ENCODE data around the gene NCBP1.

- no peak for TF ChIP-seq HMG20B (CRISPR knock-in tag; IDR thresholded peaks at IDR 0.05)
- no peak for TF ChIP-seq CTCF (IDR thresholded peaks at IDR 0.05 in 2 of 3, conservative IDR thresholded peaks at IDR 0.05 in 1 of 3; ENCODE audit: insufficient read depth in 2 of 3, low read depth in 1 of 3, low read length in 3 of 3)
- no peak for TF ChIP-seq CEBPZ (IDR thresholded peaks at IDR 0.05; ENCODE audit: borderline replicate concordance, low read depth, low read length)
- TF ChIP-seq ZNF140 (CRISPR knock-in tag; IDR thresholded peaks at IDR 0.05) = no peak
- TF ChIP-seq NR2C2 (CRISPR knock-in tag; IDR thresholded peaks at IDR 0.05) = no peak
- TF ChIP-seq NR2C2 (tag; IDR thresholded peaks at IDR 0.05) = no peak
- no peak for TF ChIP-seq FOXM1 (IDR thresholded peaks at IDR 0.05; ENCODE audit: low read depth)
- no peak for TF ChIP-seq FOXM1 (CRISPR knock-in tag; IDR thresholded peaks at IDR 0.05; ENCODE audit: low read depth)
- TF ChIP-seq STAT5A (IDR thresholded peaks at IDR 0.05; ENCODE audit: borderline replicate concordance, low read length) = no peak
- no peak for TF ChIP-seq ZNF431 (CRISPR knock-in tag; IDR thresholded peaks at IDR 0.05)
- TF ChIP-seq KDM1A (IDR thresholded peaks at IDR 0.05) = no peak
- TF ChIP-seq KLF6 (CRISPR knock-in tag; IDR thresholded peaks at IDR 0.05; ENCODE audit: borderline replicate concordance) = no peak
- no peak for TF ChIP-seq MAZ (CRISPR knock-in tag; conservative IDR thresholded peaks at IDR 0.05 in 1 of 2, IDR thresholded peaks at IDR 0.05 in 1 of 2)
Measured at GRCh38 chr9:97636903-97637302, 3.3 kb downstream of the NCBP1 start.
